Caki2 (cell line): Measurements from ENCODE around the gene AUNIP. TPM values are rescaled to one million over a fixed set of nuclear protein-coding genes. Genes with fewer than 3 reads are reported as not detected.
A peak's percentile ranks its signal among the peaks of the same experiment; 100 is the strongest.

ENCODE experiments used
- DNase-seq: peaks from one replicate; pipeline ENCODE4 v3.0.0-alpha.2; 2015; ENCODE audit warnings: low read depth
- in situ Hi-C: cut with HindIII; loops from 2 replicates; pipeline ENCODE4 v1.10.0; 2016; ENCODE audit warnings: low sequenced_read_pairs, low pct_unique_long_range_greater_than_20kb, mixed read lengths
- total RNA-seq: library from RNA; depleted of rRNA; stranded (reverse); fragments of >200 nt; shearing (Covaris generic); gene quantifications from 2 replicates; pipeline ENCODE4 v1.2.3, GENCODE V29; 2014; ENCODE audit warnings: low replicate concordance

Gene AUNIP
- total RNA-seq, 1 experiment from 2014 or later, result 13.1 TPM

GRCh38 chr1:25893116-25893515 lies 33.9 kb upstream of the AUNIP start:
- DNase-seq, result no peak
- in situ Hi-C loops, result loop anchor here (25.0 kb wide), 1 partner anchor 94 kb away; the partner anchor contains the start of gene PAFAH2

- DNase-seq, result no peak
- in situ Hi-C loops, result loop anchor here (25.0 kb wide), 1 partner anchor 96 kb away; the partner anchor contains the start of gene PAFAH2
These were observed 32.3 kb upstream of the AUNIP start for GRCh38 chr1:25891606-25892005.

GRCh38 chr1:25890239-25891034 lies 31.2 kb upstream of the AUNIP start:
- in situ Hi-C loops, result loop anchor here (25.0 kb wide), 1 partner anchor 97 kb away; the partner anchor contains the start of gene PAFAH2
- peak; percentile 72 for DNase-seq

GRCh38 chr1:25889470-25889869 lies 30.2 kb upstream of the AUNIP start:
- DNase-seq, result no peak
- in situ Hi-C loops, result loop anchor here (25.0 kb wide), 1 partner anchor 98 kb away; the partner anchor contains the start of gene PAFAH2

GRCh38 chr1:25888426-25888987 lies 29.2 kb upstream of the AUNIP start:
- no peak for DNase-seq
- in situ Hi-C loops, result loop anchor here (25.0 kb wide), 1 partner anchor 99 kb away; the partner anchor contains the start of gene PAFAH2

- in situ Hi-C loops, result loop anchor here (25.0 kb wide), 1 partner anchor 102 kb away; the partner anchor contains the start of gene PAFAH2
- DNase-seq, result no peak
These were observed 26.3 kb upstream of the AUNIP start for GRCh38 chr1:25885602-25886001.

GRCh38 chr1:25881266-25881665 lies 22.0 kb upstream of the AUNIP start:
- in situ Hi-C loops, result loop anchor here (25.0 kb wide), 1 partner anchor 106 kb away; the partner anchor contains the start of gene PAFAH2

GRCh38 chr1:25880518-25880917 lies 21.3 kb upstream of the AUNIP start:
- DNase-seq, result no peak
- in situ Hi-C loops, result loop anchor here (25.0 kb wide), 1 partner anchor 107 kb away; the partner anchor contains the start of gene PAFAH2

More at GRCh38 chr1:25881266-25881665, 22.0 kb upstream of the AUNIP start:
- DNase-seq, result no peak

GRCh38 chr1:25879675-25880074 lies 20.4 kb upstream of the AUNIP start:
- no peak for DNase-seq
- in situ Hi-C loops, result loop anchor here (25.0 kb wide), 1 partner anchor 108 kb away; the partner anchor contains the start of gene PAFAH2

- in situ Hi-C loops, result loop anchor here (25.0 kb wide), 1 partner anchor 109 kb away; the partner anchor contains the start of gene PAFAH2
- DNase-seq, result no peak
These were observed 19.4 kb upstream of the AUNIP start for GRCh38 chr1:25878690-25879089.

- in situ Hi-C loops, result loop anchor here (25.0 kb wide), 1 partner anchor 110 kb away; the partner anchor contains the start of gene PAFAH2
- DNase-seq, result no peak
These were observed 17.9 kb upstream of the AUNIP start for GRCh38 chr1:25877155-25877554.

GRCh38 chr1:25876693-25877077 lies 17.4 kb upstream of the AUNIP start:
- DNase-seq, result no peak
- in situ Hi-C loops, result loop anchor here (25.0 kb wide), 1 partner anchor 111 kb away; the partner anchor contains the start of gene PAFAH2

- no peak for DNase-seq
- in situ Hi-C loops, result loop anchor here (25.0 kb wide), 1 partner anchor 111 kb away; the partner anchor contains the start of gene PAFAH2
These were observed 16.8 kb upstream of the AUNIP start for GRCh38 chr1:25875856-25876692.

GRCh38 chr1:25875154-25875855 lies 16.0 kb upstream of the AUNIP start, which contains the start of gene PAQR7:
Gene PAQR7 (minus strand): TSS chr1:25875708. CDS start chr1:25863839, 11,869 bp downstream.
- DNase-seq, result peak; percentile 83
- in situ Hi-C loops, result loop anchor here (25.0 kb wide), 1 partner anchor 112 kb away; the partner anchor contains the start of gene PAFAH2

- no peak for DNase-seq
- in situ Hi-C loops, result loop anchor here (25.0 kb wide), 1 partner anchor 113 kb away; the partner anchor contains the start of gene PAFAH2
These were observed 15.4 kb upstream of the AUNIP start for GRCh38 chr1:25874635-25875153.

GRCh38 chr1:25874209-25874608 lies 15.0 kb upstream of the AUNIP start:
- no peak for DNase-seq
- in situ Hi-C loops, result no loop called here

- DNase-seq, result no peak
- in situ Hi-C loops, result no loop called here
These were observed 13.9 kb upstream of the AUNIP start for GRCh38 chr1:25873120-25873519.
